ENCODE measurements around the gene OSBPL10.

DNA sequence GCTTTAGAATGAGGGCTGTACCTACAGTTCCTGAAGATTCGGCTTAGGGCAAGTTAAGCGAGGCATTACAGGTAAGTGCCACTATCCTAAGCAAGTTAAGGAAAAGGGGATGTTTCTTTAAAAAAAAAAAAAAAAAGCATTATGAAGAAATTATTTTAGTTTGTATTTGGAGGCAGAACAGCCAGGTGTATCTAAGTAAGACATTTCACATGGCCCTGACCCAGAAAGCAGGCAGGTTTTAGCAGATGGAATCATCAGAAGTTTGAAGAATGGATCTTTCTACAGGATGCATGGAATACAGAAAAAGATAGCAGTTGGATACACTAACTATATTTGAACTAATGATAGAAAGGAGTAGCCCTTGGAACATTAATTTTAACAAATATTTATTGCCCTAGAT, 105.6 kb downstream of the OSBPL10 start:
- no peak for TF ChIP-seq CTCF (conservative IDR thresholded peaks at IDR 0.05; ENCODE audit: low read depth, low read length)
- no peak for TF ChIP-seq EZH2 (IDR thresholded peaks at IDR 0.05; ENCODE audit: borderline replicate concordance, low read depth, low read length, poor library complexity, severe bottlenecking)
